Measurements from ENCODE around the gene NEFH. TPM values are rescaled to one million over a fixed set of nuclear protein-coding genes. Genes with fewer than 3 reads are reported as not detected.
A peak's percentile ranks its signal among the peaks of the same experiment; 100 is the strongest.

NEFH gene
- total RNA-seq, 4 donors from 2014 or later: 0.15 to 0.18 TPM; not detected in 2

- DNase-seq (no peak), ATAC-seq (peak in 1 of 2 donors; percentile 30)
- Histone ChIP-seq H3K4me3 (peak overlapping the region; percentile 13 to 36 (median 26)), H3K27ac (no peak overlapping the region), H3K27me3 (peaks cover 6 to 18% (median 13%) of the 10 kb centered on the region in 3 donors), H3K36me3 (no peaks in the 10 kb centered on the region), H3K9me3 (no peaks in the 10 kb centered on the region), H3K4me1 (peaks cover 0 to 7% of the 10 kb centered on the region in 2 donors)
- intact Hi-C loops (cut with DNase I; ENCODE audit: low total_unique reads) (no loop called here), in situ Hi-C loops (cut with MboI; ENCODE audit: low sequenced_read_pairs in 4 of 4) (no loop called here)
- no peak for TF ChIP-seq POLR2A (IDR thresholded peaks at IDR 0.05)
- TF ChIP-seq CTCF (IDR thresholded peaks at IDR 0.05 in 4 of 5, conservative IDR thresholded peaks at IDR 0.05 in 1 of 5): peak; percentile 10 to 66 (median 48)
These were observed 9.7 kb upstream of the NEFH start for GRCh38 chr22:29470159-29470855.

DNA sequence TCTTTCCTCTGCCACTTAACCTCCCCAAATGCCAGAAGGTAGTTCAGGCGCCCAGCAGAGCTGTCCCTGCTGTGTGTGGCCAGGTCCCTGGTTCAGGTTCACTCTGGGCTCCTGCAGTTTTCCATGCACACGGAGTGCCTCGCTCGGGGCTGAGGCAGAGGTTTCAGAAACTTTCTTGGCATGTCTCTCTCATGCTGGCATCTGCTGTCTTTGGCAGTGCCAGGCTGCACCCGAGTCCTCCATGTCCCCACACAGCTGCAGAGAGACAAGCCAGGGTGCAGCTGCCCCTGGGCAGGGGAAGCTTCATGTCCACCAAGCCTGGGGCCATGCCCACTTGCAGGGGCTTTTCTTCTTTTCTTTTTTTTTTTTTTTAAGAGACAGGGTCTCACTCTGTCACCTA lies 7.0 kb upstream of the NEFH start:
- Histone ChIP-seq H3K4me1 (peaks cover 0 to 7% of the 10 kb centered on the region in 2 donors), H3K27ac (no peak overlapping the region), H3K4me3 (no peak overlapping the region), H3K36me3 (no peaks in the 10 kb centered on the region), H3K27me3 (peaks cover 9 to 26% (median 13%) of the 10 kb centered on the region in 3 donors), H3K9me3 (no peaks in the 10 kb centered on the region)
- intact Hi-C loops (cut with DNase I; ENCODE audit: low total_unique reads): no loop called here
- in situ Hi-C loops (cut with MboI; ENCODE audit: low sequenced_read_pairs in 4 of 4): no loop called here
- no peak for DNase-seq
- no peak for ATAC-seq
- no peak for TF ChIP-seq CTCF (IDR thresholded peaks at IDR 0.05 in 4 of 5, conservative IDR thresholded peaks at IDR 0.05 in 1 of 5)
- no peak for TF ChIP-seq POLR2A (IDR thresholded peaks at IDR 0.05)

DNA sequence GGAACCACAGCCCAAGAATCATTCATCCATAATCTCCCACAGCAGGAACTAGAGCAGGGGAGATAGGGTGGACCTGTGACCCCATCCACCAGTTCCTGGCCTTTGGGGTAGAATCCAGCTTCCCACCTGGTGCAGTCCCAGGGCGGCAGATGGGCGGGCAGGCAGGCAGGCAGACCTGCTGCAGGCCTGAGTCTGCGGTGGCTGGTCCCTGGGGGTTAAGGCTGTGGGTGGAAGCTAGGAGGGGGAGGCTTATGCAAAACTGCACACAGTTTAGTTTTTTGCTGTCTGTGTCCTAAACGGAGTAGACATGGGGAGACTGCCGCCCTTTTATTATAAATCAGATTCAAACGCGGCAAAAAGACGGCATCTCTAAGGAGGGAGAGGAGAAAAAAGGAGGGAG lies 4.5 kb upstream of the NEFH start:
- intact Hi-C loops (cut with DNase I; ENCODE audit: low total_unique reads): no loop called here
- Histone ChIP-seq H3K4me3 (no peak overlapping the region), H3K36me3 (no peaks in the 10 kb centered on the region), H3K27me3 (peaks cover 25 to 38% (median 27%) of the 10 kb centered on the region in 3 donors), H3K9me3 (no peaks in the 10 kb centered on the region), H3K27ac (no peak overlapping the region), H3K4me1 (peaks cover 0 to under 1% of the 10 kb centered on the region in 2 donors)
- ATAC-seq: no peak
- in situ Hi-C loops (cut with MboI; ENCODE audit: low sequenced_read_pairs in 4 of 4): no loop called here
- no peak for DNase-seq
- TF ChIP-seq CTCF (IDR thresholded peaks at IDR 0.05 in 4 of 5, conservative IDR thresholded peaks at IDR 0.05 in 1 of 5): no peak

- intact Hi-C loops (cut with DNase I; ENCODE audit: low total_unique reads) (no loop called here), in situ Hi-C loops (cut with MboI; ENCODE audit: low sequenced_read_pairs in 4 of 4) (no loop called here)
- DNase-seq: no peak
- no peak for TF ChIP-seq CTCF (IDR thresholded peaks at IDR 0.05 in 4 of 5, conservative IDR thresholded peaks at IDR 0.05 in 1 of 5)
- TF ChIP-seq POLR2A (IDR thresholded peaks at IDR 0.05): no peak
- H3K9me3 ChIP-seq: no peaks in the 10 kb centered on the region
- no peak overlapping the region for H3K4me3 ChIP-seq
- H3K27me3 ChIP-seq: peaks cover 30 to 40% (median 31%) of the 10 kb centered on the region in 3 donors
- H3K36me3 ChIP-seq: no peaks in the 10 kb centered on the region
- peaks cover 0 to 2% of the 10 kb centered on the region in 2 donors for H3K4me1 ChIP-seq
- H3K27ac ChIP-seq: no peak overlapping the region
- ATAC-seq: no peak
These were observed 3.9 kb upstream of the NEFH start for GRCh38 chr22:29476116-29476515.
